Progenitor cell of endocrine pancreas (in vitro differentiated cells): Measurements from ENCODE around the gene ENGASE. TPM values are rescaled to one million over a fixed set of nuclear protein-coding genes. Genes with fewer than 3 reads are reported as not detected.

Experiments
- DNase-seq: peaks from one replicate; pipeline ENCODE4 v3.0.0; 2021; ENCODE audit warnings: low spot score; ENCODE audit not compliant: unreplicated experiment
- H3K27ac Mint-ChIP-seq: 2 replicates; pipeline ENCODE4 v1.8.0; 2021; ENCODE audit warnings: mild to moderate bottlenecking, moderate library complexity, mixed read lengths
- H3K27me3 Mint-ChIP-seq: 2 replicates; pipeline ENCODE4 v1.8.0; 2021; ENCODE audit warnings: mixed read lengths
- H3K36me3 Mint-ChIP-seq: 2 replicates; pipeline ENCODE4 v1.8.0; 2022; ENCODE audit warnings: mixed read lengths; ENCODE audit not compliant: insufficient read depth
- H3K4me1 Mint-ChIP-seq: 2 replicates; pipeline ENCODE4 v1.8.0; 2021; ENCODE audit warnings: low read depth, mixed read lengths
- H3K4me3 Mint-ChIP-seq: 2 replicates; pipeline ENCODE4 v1.8.0; 2021; ENCODE audit warnings: low read depth, mild to moderate bottlenecking, moderate library complexity, mixed read lengths
- H3K9me3 Mint-ChIP-seq: 2 replicates; pipeline ENCODE4 v1.8.0; 2021; ENCODE audit warnings: low read depth, mixed read lengths
- total RNA-seq: library from RNA; stranded (reverse); gene quantifications from 2 replicates; pipeline ENCODE4 v1.2.1, GENCODE V29; 2021
- TF ChIP-seq, protein P1 (sequence below): fragments of 200-600 bp; sonication (generic); IDR thresholded peaks from one replicate; pipeline ENCODE4 v1.5.0; 2021; ENCODE audit warnings: antibody characterized with exemption, mild to moderate bottlenecking; ENCODE audit not compliant: unreplicated experiment

The ENGASE gene
- total RNA-seq, 1 donor from 2014 or later, result 52.4 TPM

DNA sequence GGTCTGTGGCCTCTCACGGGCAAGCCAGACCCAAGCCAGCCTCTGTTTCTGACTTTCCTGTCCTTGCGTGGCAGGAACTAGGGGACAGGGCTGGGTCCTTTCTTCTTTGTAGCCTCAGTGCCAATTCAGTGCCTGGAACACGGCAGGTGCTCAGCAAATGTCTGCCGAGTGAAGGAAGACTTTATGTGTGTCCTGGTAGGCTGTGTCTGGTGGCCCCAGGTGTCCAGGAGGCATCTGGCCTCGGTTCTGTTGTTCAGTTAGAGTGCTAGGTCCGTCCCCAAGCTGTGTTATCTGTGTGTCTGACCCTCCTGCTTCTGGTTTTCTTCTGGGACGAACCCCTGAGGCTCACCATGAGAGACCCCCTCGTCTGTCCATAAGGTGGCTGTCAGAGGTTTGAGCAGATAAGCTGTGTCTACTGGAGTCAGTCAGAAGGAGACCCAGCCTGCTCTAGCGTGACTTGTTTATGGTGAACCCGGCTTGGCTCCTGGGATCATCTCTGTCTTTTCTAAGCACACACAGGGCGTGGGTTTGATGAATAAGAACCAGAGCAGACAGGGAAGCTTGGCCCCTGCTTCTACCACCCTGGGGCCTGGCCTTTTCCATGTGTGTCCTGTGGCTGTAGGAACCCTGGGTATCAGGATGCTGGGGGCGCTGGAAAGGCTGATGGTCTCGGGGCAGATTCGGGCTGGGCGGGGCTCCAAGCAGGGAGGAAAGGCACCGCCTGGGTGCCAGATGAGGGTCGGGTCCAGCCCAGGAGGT, 39.3 kb downstream of the ENGASE start:
- Mint-ChIP-seq H3K4me1 (no peaks in the 10 kb centered on the region), H3K4me3 (no peak overlapping the region), H3K27ac (no peak overlapping the region), H3K9me3 (no peaks in the 10 kb centered on the region), H3K27me3 (peaks cover 2% of the 10 kb centered on the region), H3K36me3 (no peaks in the 10 kb centered on the region)
- TF ChIP-seq, protein P1, sequence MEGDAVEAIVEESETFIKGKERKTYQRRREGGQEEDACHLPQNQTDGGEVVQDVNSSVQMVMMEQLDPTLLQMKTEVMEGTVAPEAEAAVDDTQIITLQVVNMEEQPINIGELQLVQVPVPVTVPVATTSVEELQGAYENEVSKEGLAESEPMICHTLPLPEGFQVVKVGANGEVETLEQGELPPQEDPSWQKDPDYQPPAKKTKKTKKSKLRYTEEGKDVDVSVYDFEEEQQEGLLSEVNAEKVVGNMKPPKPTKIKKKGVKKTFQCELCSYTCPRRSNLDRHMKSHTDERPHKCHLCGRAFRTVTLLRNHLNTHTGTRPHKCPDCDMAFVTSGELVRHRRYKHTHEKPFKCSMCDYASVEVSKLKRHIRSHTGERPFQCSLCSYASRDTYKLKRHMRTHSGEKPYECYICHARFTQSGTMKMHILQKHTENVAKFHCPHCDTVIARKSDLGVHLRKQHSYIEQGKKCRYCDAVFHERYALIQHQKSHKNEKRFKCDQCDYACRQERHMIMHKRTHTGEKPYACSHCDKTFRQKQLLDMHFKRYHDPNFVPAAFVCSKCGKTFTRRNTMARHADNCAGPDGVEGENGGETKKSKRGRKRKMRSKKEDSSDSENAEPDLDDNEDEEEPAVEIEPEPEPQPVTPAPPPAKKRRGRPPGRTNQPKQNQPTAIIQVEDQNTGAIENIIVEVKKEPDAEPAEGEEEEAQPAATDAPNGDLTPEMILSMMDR, result no peak
- no peak for DNase-seq

DNA sequence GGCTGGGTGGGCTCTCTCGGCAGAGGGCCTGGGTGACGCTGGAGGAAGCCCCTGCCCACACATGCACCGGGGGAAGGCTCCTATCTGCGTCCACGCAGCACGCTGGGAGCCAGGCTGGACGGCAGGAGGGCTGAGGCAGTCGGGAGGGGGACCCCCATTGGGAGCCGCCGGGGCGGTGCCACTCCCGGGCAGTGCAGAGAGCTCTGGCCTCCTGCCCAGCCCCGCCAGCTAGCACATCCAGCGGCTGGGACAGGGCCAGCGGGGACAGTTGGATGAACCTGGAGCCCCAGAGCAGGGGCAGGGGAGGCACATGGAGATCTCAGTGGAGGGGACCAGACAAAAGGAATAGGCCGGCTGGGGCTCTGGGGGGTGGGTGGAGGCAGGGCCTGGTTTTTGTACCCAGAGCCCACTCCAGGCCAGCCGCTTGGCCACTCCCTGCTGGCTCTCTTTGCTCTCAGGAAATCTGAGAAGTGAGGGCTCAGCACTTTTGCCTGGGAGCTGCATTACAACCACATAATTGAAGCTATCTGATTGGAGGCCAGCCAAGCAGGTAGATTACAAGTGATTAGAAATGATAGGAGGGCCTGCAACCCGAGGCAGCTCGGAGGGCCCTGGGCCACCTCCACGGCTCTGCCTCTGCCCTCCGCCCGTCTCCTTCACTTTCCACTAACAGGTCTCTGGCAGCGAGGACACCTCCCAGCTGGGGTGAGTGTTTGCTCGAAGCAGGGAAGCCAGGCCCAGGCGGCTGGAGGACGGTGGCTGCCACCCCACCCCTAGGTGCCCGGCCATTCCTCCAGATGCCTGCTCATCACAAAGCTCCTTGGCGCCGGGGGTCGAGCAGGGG, 40.1 kb downstream of the ENGASE start:
- TF ChIP-seq, protein P1, result no peak
- Mint-ChIP-seq H3K27me3 (peaks cover 2% of the 10 kb centered on the region), H3K9me3 (no peaks in the 10 kb centered on the region), H3K4me1 (no peaks in the 10 kb centered on the region), H3K36me3 (no peaks in the 10 kb centered on the region), H3K27ac (no peak overlapping the region), H3K4me3 (no peak overlapping the region)
- DNase-seq, result no peak

- no peaks in the 10 kb centered on the region for H3K36me3 Mint-ChIP-seq
- H3K27ac Mint-ChIP-seq, result no peak overlapping the region
- H3K4me3 Mint-ChIP-seq, result no peak overlapping the region
- H3K9me3 Mint-ChIP-seq, result no peaks in the 10 kb centered on the region
- H3K4me1 Mint-ChIP-seq, result no peaks in the 10 kb centered on the region
- no peak for DNase-seq
- TF ChIP-seq, protein P1, result no peak
- peaks cover under 1% of the 10 kb centered on the region for H3K27me3 Mint-ChIP-seq
Observed at GRCh38 chr17:79115487-79115886, 40.9 kb downstream of the ENGASE start.

DNA sequence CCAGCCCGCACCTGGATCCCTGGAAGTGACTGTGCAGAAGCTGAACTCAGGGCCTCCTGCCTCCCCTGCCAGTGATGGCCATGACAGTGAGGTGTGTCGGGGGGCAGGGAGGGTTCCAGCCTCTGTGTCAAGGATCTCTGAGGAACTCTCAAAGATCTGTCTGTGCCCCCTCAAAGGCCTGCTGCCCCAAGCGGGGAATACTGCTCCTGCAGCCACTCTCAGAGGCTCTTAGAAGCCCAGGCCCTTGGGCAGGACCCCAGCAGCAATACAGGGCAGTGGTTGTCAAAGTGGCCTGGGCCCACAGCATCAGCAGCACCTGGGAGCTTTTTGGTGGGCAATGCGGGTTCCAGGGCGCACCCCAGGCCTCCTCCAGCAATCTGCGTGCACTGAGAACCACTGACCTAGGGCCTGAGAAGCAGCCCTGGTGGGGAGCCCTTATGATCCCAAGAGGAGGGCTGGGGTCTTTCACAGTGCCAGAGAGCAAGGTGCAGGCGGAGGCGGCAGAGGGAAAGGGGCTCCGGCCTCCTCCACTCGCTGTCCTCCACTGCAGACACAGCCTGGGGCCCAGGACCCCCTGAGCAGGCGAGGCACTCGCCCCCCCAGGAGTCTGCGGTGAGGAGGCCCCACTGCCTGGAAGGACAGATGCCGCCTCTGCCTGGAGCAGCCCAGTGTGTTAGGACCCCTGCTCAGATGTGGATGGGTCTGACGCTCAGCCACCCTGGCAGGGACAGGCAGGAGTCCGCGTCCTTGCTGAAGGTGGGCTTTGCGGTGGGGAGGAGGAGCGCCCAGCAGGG, 42.1 kb downstream of the ENGASE start:
- Mint-ChIP-seq H3K27me3 (no peaks in the 10 kb centered on the region), H3K4me1 (no peaks in the 10 kb centered on the region), H3K9me3 (no peaks in the 10 kb centered on the region), H3K36me3 (no peaks in the 10 kb centered on the region), H3K4me3 (no peak overlapping the region), H3K27ac (no peak overlapping the region)
- no peak for DNase-seq
- TF ChIP-seq, protein P1, result no peak
